Osteocyte (in vitro differentiated cells): Measurements from ENCODE around the gene RCL1. TPM values are rescaled to one million over a fixed set of nuclear protein-coding genes. Genes with fewer than 3 reads are reported as not detected.

Source experiments
- DNase-seq: peaks from one replicate; pipeline ENCODE4 v3.0.0; 2021; ENCODE audit warnings: mixed read lengths; ENCODE audit not compliant: unreplicated experiment; ENCODE audit errors: extremely low spot score
- H3K27ac Mint-ChIP-seq: one replicate; pipeline ENCODE4 v1.8.0; 2021; ENCODE audit warnings: mild to moderate bottlenecking, mixed read lengths; ENCODE audit not compliant: unreplicated experiment
- H3K27me3 Mint-ChIP-seq: one replicate; pipeline ENCODE4 v1.8.0; 2021; ENCODE audit warnings: mixed read lengths; ENCODE audit not compliant: unreplicated experiment
- H3K36me3 Mint-ChIP-seq: one replicate; pipeline ENCODE4 v1.8.0; 2021; ENCODE audit warnings: mixed read lengths; ENCODE audit not compliant: unreplicated experiment
- H3K4me1 Mint-ChIP-seq: one replicate; pipeline ENCODE4 v1.8.0; 2021; ENCODE audit warnings: mixed read lengths; ENCODE audit not compliant: unreplicated experiment
- H3K4me3 Mint-ChIP-seq: one replicate; pipeline ENCODE4 v1.8.0; 2021; ENCODE audit warnings: mild to moderate bottlenecking, moderate library complexity, mixed read lengths; ENCODE audit not compliant: unreplicated experiment
- H3K9me3 Mint-ChIP-seq: one replicate; pipeline ENCODE4 v1.8.0; 2021; ENCODE audit warnings: mixed read lengths; ENCODE audit not compliant: unreplicated experiment
- total RNA-seq: library from RNA; stranded (reverse); gene quantifications from 2 replicates; pipeline ENCODE4 v1.2.1, GENCODE V29; 2021
- TF ChIP-seq, protein P1 (sequence below): fragments of 200-600 bp; sonication (generic); IDR thresholded peaks from 2 replicates; pipeline ENCODE4 v1.5.0; 2021; ENCODE audit warnings: antibody characterized with exemption, mild to moderate bottlenecking, moderate library complexity

RCL1 gene
- total RNA-seq, 1 donor from 2014 or later = 13.4 TPM

DNA sequence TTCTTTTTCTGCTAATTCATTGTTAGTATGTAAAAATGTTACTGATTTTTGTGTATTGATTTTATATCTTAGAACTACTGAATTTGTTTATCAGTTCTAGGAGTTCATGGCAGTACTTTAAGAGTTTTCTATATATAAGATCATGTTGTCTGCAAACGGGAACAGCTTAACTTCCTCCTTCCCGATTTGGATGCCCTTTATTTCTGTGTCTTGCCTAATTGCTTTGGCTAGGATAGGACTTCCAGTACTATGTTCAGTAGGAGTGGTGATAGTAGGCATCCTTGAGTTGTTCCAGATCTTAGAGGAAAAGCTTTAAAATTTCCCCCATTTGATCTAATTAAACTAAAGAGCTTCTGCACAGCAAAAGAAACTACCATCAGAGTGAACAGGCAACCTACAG is 20.1 kb downstream of the RCL1 start:
- H3K27ac Mint-ChIP-seq = no peak overlapping the region
- no peaks in the 10 kb centered on the region for H3K27me3 Mint-ChIP-seq
- no peak overlapping the region for H3K4me3 Mint-ChIP-seq

DNA sequence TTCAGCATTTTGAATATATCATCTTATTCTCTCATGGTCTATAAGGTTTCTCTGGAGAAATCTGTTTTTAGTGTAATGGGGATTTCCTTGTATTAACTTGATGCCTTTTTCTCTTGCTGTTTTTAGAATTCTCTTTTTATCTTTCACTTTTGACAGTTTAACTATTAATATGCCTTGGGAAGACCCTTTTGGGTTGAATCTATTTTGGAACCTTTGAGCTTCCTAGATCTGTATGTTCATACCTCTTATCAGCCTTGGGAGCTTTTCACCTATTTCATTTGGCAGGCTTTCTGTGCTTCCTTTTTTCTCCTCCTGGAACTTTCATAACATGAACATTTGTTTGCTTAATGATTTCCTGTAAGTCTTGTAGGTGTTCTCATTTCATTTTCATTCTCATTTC is 22.2 kb downstream of the RCL1 start:
- Mint-ChIP-seq H3K9me3 (peaks cover 9% of the 10 kb centered on the region), H3K4me3 (no peak overlapping the region), H3K36me3 (peaks cover 3% of the 10 kb centered on the region), H3K27ac (no peak overlapping the region), H3K27me3 (no peaks in the 10 kb centered on the region), H3K4me1 (peaks cover 16% of the 10 kb centered on the region)
- TF ChIP-seq, protein P1, sequence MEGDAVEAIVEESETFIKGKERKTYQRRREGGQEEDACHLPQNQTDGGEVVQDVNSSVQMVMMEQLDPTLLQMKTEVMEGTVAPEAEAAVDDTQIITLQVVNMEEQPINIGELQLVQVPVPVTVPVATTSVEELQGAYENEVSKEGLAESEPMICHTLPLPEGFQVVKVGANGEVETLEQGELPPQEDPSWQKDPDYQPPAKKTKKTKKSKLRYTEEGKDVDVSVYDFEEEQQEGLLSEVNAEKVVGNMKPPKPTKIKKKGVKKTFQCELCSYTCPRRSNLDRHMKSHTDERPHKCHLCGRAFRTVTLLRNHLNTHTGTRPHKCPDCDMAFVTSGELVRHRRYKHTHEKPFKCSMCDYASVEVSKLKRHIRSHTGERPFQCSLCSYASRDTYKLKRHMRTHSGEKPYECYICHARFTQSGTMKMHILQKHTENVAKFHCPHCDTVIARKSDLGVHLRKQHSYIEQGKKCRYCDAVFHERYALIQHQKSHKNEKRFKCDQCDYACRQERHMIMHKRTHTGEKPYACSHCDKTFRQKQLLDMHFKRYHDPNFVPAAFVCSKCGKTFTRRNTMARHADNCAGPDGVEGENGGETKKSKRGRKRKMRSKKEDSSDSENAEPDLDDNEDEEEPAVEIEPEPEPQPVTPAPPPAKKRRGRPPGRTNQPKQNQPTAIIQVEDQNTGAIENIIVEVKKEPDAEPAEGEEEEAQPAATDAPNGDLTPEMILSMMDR = no peak
- no peak for DNase-seq

More for the DNA sequence above, 20.1 kb downstream of the RCL1 start:
- Mint-ChIP-seq H3K36me3 (peaks cover 7% of the 10 kb centered on the region), H3K9me3 (peaks cover 11% of the 10 kb centered on the region), H3K4me1 (peaks cover 22% of the 10 kb centered on the region)
- DNase-seq = no peak
- TF ChIP-seq, protein P1 = no peak

DNA sequence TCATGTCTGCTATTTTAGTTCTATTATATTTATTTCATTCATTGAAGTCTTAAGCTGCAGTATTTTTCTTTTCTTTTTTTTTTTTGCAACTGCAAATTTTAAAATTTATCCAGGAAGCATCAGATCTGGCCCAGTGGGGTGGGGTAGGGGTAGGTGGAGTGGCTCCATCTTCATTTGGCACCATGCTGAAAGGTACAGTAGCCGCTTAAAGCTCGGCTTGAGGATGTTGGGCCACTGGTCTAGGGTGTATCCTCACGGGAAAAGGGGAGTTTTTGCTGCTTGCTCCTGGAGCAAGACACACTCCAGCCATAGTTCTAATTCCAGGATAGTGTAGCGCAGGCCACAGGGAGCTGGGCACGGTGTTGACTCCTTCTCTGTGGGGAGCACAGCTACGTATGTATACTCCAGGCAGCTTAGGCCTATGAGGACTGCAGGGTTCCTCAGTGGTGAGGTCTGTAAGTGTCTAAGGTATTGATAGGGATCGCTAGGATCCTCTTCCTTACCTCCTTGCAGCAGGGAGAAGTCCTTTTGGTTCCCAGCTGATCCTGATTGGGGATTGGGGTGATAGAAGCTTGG is 22.7 kb downstream of the RCL1 start:
- no peaks in the 10 kb centered on the region for H3K27me3 Mint-ChIP-seq
- no peak for DNase-seq

DNA sequence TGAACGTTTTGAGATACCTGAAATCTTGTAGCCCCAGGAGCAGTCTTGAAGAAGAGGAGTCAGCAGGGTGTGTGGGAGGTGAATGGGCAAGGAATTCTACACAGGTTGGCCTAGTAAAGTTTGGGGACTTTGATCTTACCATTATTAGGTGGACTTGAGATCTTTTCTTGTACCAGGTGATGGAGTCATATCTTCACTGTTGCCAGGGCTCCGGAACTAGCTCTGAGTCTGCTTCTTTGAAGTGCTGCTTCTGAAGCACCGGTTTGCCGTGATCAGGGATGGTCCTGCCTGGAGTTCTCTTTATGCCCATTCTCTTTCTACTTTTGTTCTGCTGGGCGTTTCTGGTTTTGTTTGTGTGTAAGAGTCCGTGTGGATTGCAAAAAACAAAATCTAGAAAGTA is 27.4 kb downstream of the RCL1 start:
- H3K9me3 Mint-ChIP-seq = peaks cover under 1% of the 10 kb centered on the region
- no peak for DNase-seq
- peaks cover 16% of the 10 kb centered on the region for H3K4me1 Mint-ChIP-seq
- H3K27me3 Mint-ChIP-seq = no peaks in the 10 kb centered on the region
- no peak overlapping the region for H3K27ac Mint-ChIP-seq
- H3K4me3 Mint-ChIP-seq = no peak overlapping the region
- H3K36me3 Mint-ChIP-seq = peaks cover 8% of the 10 kb centered on the region
- TF ChIP-seq, protein P1 = no peak

More for the DNA sequence above, 22.7 kb downstream of the RCL1 start:
- Mint-ChIP-seq H3K36me3 (peaks cover 4% of the 10 kb centered on the region), H3K9me3 (peaks cover 9% of the 10 kb centered on the region), H3K27ac (no peak overlapping the region), H3K4me1 (peaks cover 12% of the 10 kb centered on the region), H3K4me3 (no peak overlapping the region)
- TF ChIP-seq, protein P1 = no peak

DNA sequence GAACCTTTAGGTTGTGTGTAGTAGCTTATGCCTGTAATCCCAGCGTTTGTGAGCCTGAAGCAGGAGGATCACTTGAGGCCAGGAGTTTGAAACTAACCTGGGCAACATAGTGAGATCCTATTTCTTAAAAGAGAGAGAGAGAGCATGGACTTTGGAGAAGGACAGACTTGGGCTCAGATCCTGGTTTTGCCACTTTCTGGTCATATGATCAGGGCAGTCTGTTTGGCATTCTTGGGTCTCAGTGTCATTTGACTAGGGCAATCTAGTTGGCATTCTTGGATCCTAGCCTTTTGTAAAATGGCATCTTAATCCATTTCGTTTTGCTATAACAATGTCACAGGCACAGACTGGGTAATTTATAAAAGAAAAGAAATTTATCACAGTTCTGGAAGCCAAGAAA is 28.4 kb downstream of the RCL1 start:
- TF ChIP-seq, protein P1 = no peak
- DNase-seq = no peak
- Mint-ChIP-seq H3K4me1 (peaks cover 12% of the 10 kb centered on the region), H3K4me3 (no peak overlapping the region), H3K27ac (no peak overlapping the region), H3K27me3 (no peaks in the 10 kb centered on the region), H3K36me3 (peaks cover 8% of the 10 kb centered on the region), H3K9me3 (no peaks in the 10 kb centered on the region)
